Mesothelial cell of epicardium (in vitro differentiated cells): Measurements from ENCODE around the gene TTC7B. TPM values are rescaled to one million over a fixed set of nuclear protein-coding genes. Genes with fewer than 3 reads are reported as not detected.

Experiments
- DNase-seq, 2 experiments: peaks; one replicate each; pipeline ENCODE4 v3.0.0; 2021; ENCODE audit warnings: low spot score in 2 of 2; ENCODE audit not compliant: unreplicated experiment in 2 of 2
- H3K27ac Mint-ChIP-seq: 2 replicates; pipeline ENCODE4 v1.8.0; 2021; ENCODE audit warnings: mixed read lengths
- H3K27me3 Mint-ChIP-seq: 2 replicates; pipeline ENCODE4 v1.8.0; 2021; ENCODE audit warnings: low read depth, mixed read lengths
- H3K36me3 Mint-ChIP-seq: 2 replicates; pipeline ENCODE4 v1.8.0; 2021; ENCODE audit warnings: mixed read lengths
- H3K4me1 Mint-ChIP-seq: 2 replicates; pipeline ENCODE4 v1.8.0; 2021; ENCODE audit warnings: mixed read lengths
- H3K4me3 Mint-ChIP-seq: 2 replicates; pipeline ENCODE4 v1.8.0; 2021; ENCODE audit warnings: mild to moderate bottlenecking, moderate library complexity, mixed read lengths
- H3K9me3 Mint-ChIP-seq: 2 replicates; pipeline ENCODE4 v1.8.0; 2021; ENCODE audit warnings: mixed read lengths
- total RNA-seq: library from RNA; stranded (reverse); gene quantifications from 3 replicates; pipeline ENCODE4 v1.2.1, GENCODE V29; 2021
- TF ChIP-seq, protein P1 (sequence below): fragments of 200-600 bp; sonication (generic); IDR thresholded peaks from one replicate; pipeline ENCODE4 v1.5.0; 2021; ENCODE audit warnings: antibody characterized with exemption; ENCODE audit not compliant: unreplicated experiment

TTC7B gene
- total RNA-seq, 1 donor from 2014 or later: 56.5 TPM

DNA sequence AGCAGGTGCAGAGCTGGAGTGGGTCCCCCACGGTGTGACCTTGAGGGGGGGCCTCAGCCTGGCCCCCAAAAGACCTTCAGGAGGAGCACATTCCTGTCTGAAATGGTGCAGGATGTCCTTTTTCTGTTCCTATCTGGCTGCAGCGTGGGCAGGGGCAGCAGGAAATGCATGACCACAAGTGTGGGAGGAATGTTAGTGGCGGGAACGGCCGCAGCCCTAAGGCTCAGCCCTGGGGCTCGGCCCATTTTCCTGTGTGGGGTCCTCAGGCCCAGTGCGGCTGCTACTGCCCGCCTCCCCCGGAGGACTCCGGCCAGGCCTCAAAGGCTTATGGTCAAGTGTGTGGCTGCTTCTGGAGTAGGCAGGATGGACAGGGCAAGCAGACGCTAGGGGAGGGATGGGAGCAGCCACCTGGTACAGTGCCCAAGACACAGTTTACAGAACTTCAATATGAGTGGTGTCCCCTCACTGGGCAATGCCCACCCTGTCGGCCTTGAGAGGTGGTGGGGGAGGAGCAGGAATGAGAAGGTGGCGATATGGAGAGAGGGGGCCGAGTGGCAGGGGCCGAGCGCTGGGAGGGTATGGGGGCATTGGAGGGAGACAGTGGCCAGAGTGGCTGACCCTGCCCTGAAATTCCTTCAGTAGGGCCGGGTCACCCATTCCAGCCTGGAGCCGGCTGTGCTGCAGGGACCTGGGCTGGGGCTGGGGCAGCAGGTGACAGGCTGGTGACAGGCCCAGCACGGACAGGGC, 282.0 kb downstream of the TTC7B start:
- H3K4me3 Mint-ChIP-seq: no peak overlapping the region
- H3K4me1 Mint-ChIP-seq: peaks cover 16% of the 10 kb centered on the region
- TF ChIP-seq, protein P1, sequence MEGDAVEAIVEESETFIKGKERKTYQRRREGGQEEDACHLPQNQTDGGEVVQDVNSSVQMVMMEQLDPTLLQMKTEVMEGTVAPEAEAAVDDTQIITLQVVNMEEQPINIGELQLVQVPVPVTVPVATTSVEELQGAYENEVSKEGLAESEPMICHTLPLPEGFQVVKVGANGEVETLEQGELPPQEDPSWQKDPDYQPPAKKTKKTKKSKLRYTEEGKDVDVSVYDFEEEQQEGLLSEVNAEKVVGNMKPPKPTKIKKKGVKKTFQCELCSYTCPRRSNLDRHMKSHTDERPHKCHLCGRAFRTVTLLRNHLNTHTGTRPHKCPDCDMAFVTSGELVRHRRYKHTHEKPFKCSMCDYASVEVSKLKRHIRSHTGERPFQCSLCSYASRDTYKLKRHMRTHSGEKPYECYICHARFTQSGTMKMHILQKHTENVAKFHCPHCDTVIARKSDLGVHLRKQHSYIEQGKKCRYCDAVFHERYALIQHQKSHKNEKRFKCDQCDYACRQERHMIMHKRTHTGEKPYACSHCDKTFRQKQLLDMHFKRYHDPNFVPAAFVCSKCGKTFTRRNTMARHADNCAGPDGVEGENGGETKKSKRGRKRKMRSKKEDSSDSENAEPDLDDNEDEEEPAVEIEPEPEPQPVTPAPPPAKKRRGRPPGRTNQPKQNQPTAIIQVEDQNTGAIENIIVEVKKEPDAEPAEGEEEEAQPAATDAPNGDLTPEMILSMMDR: no peak
- no peak overlapping the region for H3K27ac Mint-ChIP-seq
- H3K36me3 Mint-ChIP-seq: peaks cover 11% of the 10 kb centered on the region
- DNase-seq: no peak
- H3K27me3 Mint-ChIP-seq: no peaks in the 10 kb centered on the region
- no peaks in the 10 kb centered on the region for H3K9me3 Mint-ChIP-seq

DNA sequence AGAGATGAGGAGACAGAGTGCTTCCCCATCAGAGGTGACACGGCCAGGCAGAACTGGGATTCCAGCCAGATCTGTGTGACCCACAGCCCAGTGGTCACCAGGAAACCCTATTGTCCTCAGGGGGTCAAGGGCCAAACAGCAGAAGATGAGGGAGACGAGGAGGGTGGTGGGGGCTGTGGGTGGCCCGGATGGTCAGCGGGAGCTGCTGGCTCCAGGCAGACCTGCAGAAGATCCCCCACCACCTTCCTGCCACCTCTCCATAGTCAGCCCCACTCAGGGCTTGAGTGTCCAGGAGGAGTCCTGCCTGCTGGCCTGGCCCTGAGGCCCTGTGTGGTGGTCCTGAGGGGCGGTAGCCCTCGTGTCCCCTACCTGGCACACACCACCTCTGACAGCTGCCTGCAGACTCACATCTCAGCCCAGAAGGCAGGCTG, 282.6 kb downstream of the TTC7B start:
- Mint-ChIP-seq H3K36me3 (peaks cover 7% of the 10 kb centered on the region), H3K9me3 (no peaks in the 10 kb centered on the region)
- TF ChIP-seq, protein P1: no peak

GRCh38 chr14:90532826-90533525, 283.3 kb downstream of the TTC7B start:
- TF ChIP-seq, protein P1: no peak
- DNase-seq: no peak
- Mint-ChIP-seq H3K9me3 (no peaks in the 10 kb centered on the region), H3K27ac (no peak overlapping the region), H3K4me3 (no peak overlapping the region), H3K4me1 (peaks cover 16% of the 10 kb centered on the region), H3K36me3 (peaks cover 7% of the 10 kb centered on the region), H3K27me3 (no peaks in the 10 kb centered on the region)

More for the DNA sequence above, 282.6 kb downstream of the TTC7B start:
- DNase-seq: no peak
- H3K4me3 Mint-ChIP-seq: no peak overlapping the region
- peaks cover 16% of the 10 kb centered on the region for H3K4me1 Mint-ChIP-seq
- no peak overlapping the region for H3K27ac Mint-ChIP-seq
- no peaks in the 10 kb centered on the region for H3K27me3 Mint-ChIP-seq

- no peak overlapping the region for H3K27ac Mint-ChIP-seq
- no peaks in the 10 kb centered on the region for H3K27me3 Mint-ChIP-seq
- no peak for DNase-seq
- H3K4me3 Mint-ChIP-seq: no peak overlapping the region
- no peaks in the 10 kb centered on the region for H3K36me3 Mint-ChIP-seq
- H3K9me3 Mint-ChIP-seq: peaks cover 6% of the 10 kb centered on the region
- TF ChIP-seq, protein P1: no peak
- H3K4me1 Mint-ChIP-seq: peaks cover 15% of the 10 kb centered on the region
These were observed 284.7 kb downstream of the TTC7B start for GRCh38 chr14:90531497-90531896.

DNA sequence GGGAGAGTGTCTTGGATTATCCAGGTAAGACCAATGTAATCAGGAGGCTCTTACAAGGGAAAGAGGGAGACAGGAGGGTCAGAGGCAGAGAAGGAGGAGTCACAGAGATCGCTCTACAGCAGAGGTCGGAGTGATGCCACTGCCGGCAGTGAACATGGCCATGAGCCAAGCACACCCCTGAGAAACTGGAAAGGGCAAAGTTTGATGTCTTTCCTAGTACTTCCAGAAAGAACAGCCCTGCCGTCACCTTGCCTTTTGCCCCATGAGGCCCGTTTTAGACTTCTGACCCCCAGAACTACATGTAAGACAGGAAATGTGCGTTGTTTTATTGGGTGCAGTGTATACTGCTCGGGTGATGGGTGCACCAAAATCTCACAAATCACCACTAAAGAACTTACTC, 285.7 kb downstream of the TTC7B start:
- TF ChIP-seq, protein P1: no peak
- DNase-seq: no peak
- H3K27me3 Mint-ChIP-seq: no peaks in the 10 kb centered on the region
- no peak overlapping the region for H3K4me3 Mint-ChIP-seq
- peaks cover 8% of the 10 kb centered on the region for H3K4me1 Mint-ChIP-seq
- H3K27ac Mint-ChIP-seq: no peak overlapping the region
- H3K9me3 Mint-ChIP-seq: peaks cover 9% of the 10 kb centered on the region
- no peaks in the 10 kb centered on the region for H3K36me3 Mint-ChIP-seq
